NB4 (cell line): Measurements from ENCODE around the gene ZNF341.

Experiments
- TF ChIP-seq, protein P1 (sequence below): IDR thresholded peaks from one replicate; pipeline ENCODE4 v1.5.1; 2012; ENCODE audit warnings: low read depth, low read length
- TF ChIP-seq, protein P2 (sequence below): IDR thresholded peaks from 2 replicates; pipeline ENCODE4 v1.6.1; 2011; ENCODE audit warnings: low read depth, low read length

GRCh38 chr20:33707668-33708067, 24.1 kb upstream of the ZNF341 start:
- TF ChIP-seq, protein P1, sequence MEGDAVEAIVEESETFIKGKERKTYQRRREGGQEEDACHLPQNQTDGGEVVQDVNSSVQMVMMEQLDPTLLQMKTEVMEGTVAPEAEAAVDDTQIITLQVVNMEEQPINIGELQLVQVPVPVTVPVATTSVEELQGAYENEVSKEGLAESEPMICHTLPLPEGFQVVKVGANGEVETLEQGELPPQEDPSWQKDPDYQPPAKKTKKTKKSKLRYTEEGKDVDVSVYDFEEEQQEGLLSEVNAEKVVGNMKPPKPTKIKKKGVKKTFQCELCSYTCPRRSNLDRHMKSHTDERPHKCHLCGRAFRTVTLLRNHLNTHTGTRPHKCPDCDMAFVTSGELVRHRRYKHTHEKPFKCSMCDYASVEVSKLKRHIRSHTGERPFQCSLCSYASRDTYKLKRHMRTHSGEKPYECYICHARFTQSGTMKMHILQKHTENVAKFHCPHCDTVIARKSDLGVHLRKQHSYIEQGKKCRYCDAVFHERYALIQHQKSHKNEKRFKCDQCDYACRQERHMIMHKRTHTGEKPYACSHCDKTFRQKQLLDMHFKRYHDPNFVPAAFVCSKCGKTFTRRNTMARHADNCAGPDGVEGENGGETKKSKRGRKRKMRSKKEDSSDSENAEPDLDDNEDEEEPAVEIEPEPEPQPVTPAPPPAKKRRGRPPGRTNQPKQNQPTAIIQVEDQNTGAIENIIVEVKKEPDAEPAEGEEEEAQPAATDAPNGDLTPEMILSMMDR: no peak
- TF ChIP-seq, protein P2, sequence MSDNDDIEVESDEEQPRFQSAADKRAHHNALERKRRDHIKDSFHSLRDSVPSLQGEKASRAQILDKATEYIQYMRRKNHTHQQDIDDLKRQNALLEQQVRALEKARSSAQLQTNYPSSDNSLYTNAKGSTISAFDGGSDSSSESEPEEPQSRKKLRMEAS: no peak
